ENCODE results near the gene SFSWAP.

SFSWAP gene

GRCh38 chr12:131787143-131787660 is 76.3 kb downstream of the SFSWAP start:
- no peaks in the 10 kb centered on the region for H3K27me3 ChIP-seq (ENCODE audit: insufficient read depth, poor library complexity, severe bottlenecking)
- no peak for DNase-seq (ENCODE audit: low read depth in 1 of 2, low spot score in 1 of 2)
- no peak overlapping the region for H3K27ac ChIP-seq (replicated peaks)
- H3K4me3 ChIP-seq (replicated peaks; ENCODE audit: insufficient read depth, low read length): no peak overlapping the region
- TF ChIP-seq REST (IDR thresholded peaks at IDR 0.05; ENCODE audit: insufficient replicate concordance, low read depth) (no peak), SPI1 (IDR thresholded peaks at IDR 0.05; ENCODE audit: borderline replicate concordance, low read depth) (no peak), CTCF (IDR thresholded peaks at IDR 0.05; ENCODE audit: insufficient read depth, low read length) (no peak), GABPA (IDR thresholded peaks at IDR 0.05; ENCODE audit: low read depth) (no peak), POLR2AphosphoS5 (IDR thresholded peaks at IDR 0.05; ENCODE audit: low read depth) (no peak)

- H3K4me3 ChIP-seq (replicated peaks; ENCODE audit: insufficient read depth, low read length): no peak overlapping the region
- TF ChIP-seq SPI1 (IDR thresholded peaks at IDR 0.05; ENCODE audit: borderline replicate concordance, low read depth) (no peak), REST (IDR thresholded peaks at IDR 0.05; ENCODE audit: insufficient replicate concordance, low read depth) (no peak), GABPA (IDR thresholded peaks at IDR 0.05; ENCODE audit: low read depth) (no peak), POLR2AphosphoS5 (IDR thresholded peaks at IDR 0.05; ENCODE audit: low read depth) (no peak), CTCF (IDR thresholded peaks at IDR 0.05; ENCODE audit: insufficient read depth, low read length) (no peak)
- no peak for DNase-seq (ENCODE audit: low read depth in 1 of 2, low spot score in 1 of 2)
- H3K27ac ChIP-seq (replicated peaks): no peak overlapping the region
- no peaks in the 10 kb centered on the region for H3K27me3 ChIP-seq (ENCODE audit: insufficient read depth, poor library complexity, severe bottlenecking)
These were observed 77.2 kb downstream of the SFSWAP start for GRCh38 chr12:131788070-131788469.

- TF ChIP-seq CTCF (IDR thresholded peaks at IDR 0.05; ENCODE audit: insufficient read depth, low read length): no peak
- no peak for TF ChIP-seq REST (IDR thresholded peaks at IDR 0.05; ENCODE audit: insufficient replicate concordance, low read depth)
- TF ChIP-seq SPI1 (IDR thresholded peaks at IDR 0.05; ENCODE audit: borderline replicate concordance, low read depth): no peak
- no peak for TF ChIP-seq POLR2AphosphoS5 (IDR thresholded peaks at IDR 0.05; ENCODE audit: low read depth)
- TF ChIP-seq GABPA (IDR thresholded peaks at IDR 0.05; ENCODE audit: low read depth): no peak
- Histone ChIP-seq H3K27ac (replicated peaks) (no peak overlapping the region), H3K27me3 (ENCODE audit: insufficient read depth, poor library complexity, severe bottlenecking) (no peaks in the 10 kb centered on the region), H3K4me3 (replicated peaks; ENCODE audit: insufficient read depth, low read length) (no peak overlapping the region)
- DNase-seq (ENCODE audit: low read depth in 1 of 2, low spot score in 1 of 2): no peak
These were observed 78.7 kb downstream of the SFSWAP start for GRCh38 chr12:131789638-131790037.

Data from HL-60 (cell line).